Nephron (organoid): ENCODE results near the gene NAA10.

Experiments used
- H3K27ac Mint-ChIP-seq, 3 experiments: 2 replicates each; pipeline ENCODE4 v1.8.0; 2020; ENCODE audit warnings: mixed read lengths in 3 of 3, mild to moderate bottlenecking in 2 of 3, moderate library complexity in 1 of 3
- H3K27me3 Mint-ChIP-seq: 2 replicates; pipeline ENCODE4 v1.8.0; 2021; ENCODE audit warnings: low read depth, mild to moderate bottlenecking, moderate library complexity, mixed read lengths
- H3K36me3 Mint-ChIP-seq: 2 replicates; pipeline ENCODE4 v1.8.0; 2020; ENCODE audit warnings: low read depth, mixed read lengths
- H3K4me1 Mint-ChIP-seq: 2 replicates; pipeline ENCODE4 v1.8.0; 2020; ENCODE audit warnings: mixed read lengths
- H3K4me3 Mint-ChIP-seq, 3 experiments: 2 replicates each; pipeline ENCODE4 v1.8.0; 2020; ENCODE audit warnings: mild to moderate bottlenecking in 3 of 3, mixed read lengths in 3 of 3, moderate library complexity in 2 of 3
- H3K9me3 Mint-ChIP-seq: 2 replicates; pipeline ENCODE4 v1.8.0; 2020; ENCODE audit warnings: mixed read lengths
- TF ChIP-seq, protein P1 (sequence below), 3 experiments: fragments of 200-600 bp; sonication (generic); IDR thresholded peaks; one replicate each; pipeline ENCODE4 v1.5.0; 2021; ENCODE audit warnings: antibody characterized with exemption in 3 of 3; ENCODE audit not compliant: unreplicated experiment in 3 of 3

Gene NAA10

DNA sequence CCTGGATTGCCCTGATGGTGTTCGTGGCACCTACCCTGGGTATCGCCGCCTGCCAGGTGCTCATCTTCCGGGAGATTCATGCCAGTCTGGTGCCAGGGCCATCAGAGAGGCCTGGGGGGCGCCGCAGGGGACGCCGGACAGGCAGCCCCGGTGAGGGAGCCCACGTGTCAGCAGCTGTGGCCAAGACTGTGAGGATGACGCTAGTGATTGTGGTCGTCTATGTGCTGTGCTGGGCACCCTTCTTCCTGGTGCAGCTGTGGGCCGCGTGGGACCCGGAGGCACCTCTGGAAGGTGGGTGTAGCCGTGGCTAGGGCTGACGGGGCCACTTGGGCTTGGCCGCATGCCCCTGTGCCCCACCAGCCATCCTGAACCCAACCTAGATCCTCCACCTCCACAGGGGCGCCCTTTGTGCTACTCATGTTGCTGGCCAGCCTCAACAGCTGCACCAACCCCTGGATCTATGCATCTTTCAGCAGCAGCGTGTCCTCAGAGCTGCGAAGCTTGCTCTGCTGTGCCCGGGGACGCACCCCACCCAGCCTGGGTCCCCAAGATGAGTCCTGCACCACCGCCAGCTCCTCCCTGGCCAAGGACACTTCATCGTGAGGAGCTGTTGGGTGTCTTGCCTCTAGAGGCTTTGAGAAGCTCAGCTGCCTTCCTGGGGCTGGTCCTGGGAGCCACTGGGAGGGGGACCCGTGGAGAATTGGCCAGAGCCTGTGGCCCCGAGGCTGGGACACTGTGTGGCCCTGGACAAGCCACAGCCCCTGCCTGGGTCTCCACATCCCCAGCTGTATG is 28.5 kb downstream of the NAA10 start:
- no peaks in the 10 kb centered on the region for H3K36me3 Mint-ChIP-seq
- H3K4me3 Mint-ChIP-seq: no peak overlapping the region

DNA sequence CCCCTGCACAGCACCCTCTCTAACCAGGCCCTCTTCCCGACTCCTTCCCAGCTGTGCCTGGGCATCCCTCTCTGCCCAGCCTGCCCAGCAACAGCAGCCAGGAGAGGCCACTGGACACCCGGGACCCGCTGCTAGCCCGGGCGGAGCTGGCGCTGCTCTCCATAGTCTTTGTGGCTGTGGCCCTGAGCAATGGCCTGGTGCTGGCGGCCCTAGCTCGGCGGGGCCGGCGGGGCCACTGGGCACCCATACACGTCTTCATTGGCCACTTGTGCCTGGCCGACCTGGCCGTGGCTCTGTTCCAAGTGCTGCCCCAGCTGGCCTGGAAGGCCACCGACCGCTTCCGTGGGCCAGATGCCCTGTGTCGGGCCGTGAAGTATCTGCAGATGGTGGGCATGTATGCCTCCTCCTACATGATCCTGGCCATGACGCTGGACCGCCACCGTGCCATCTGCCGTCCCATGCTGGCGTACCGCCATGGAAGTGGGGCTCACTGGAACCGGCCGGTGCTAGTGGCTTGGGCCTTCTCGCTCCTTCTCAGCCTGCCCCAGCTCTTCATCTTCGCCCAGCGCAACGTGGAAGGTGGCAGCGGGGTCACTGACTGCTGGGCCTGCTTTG is 29.2 kb downstream of the NAA10 start:
- Mint-ChIP-seq H3K27ac (no peak overlapping the region), H3K9me3 (peaks cover 5% of the 10 kb centered on the region)

More for the DNA sequence above, 28.5 kb downstream of the NAA10 start:
- Mint-ChIP-seq H3K9me3 (peaks cover 3% of the 10 kb centered on the region), H3K27me3 (no peaks in the 10 kb centered on the region), H3K4me1 (peaks cover 8% of the 10 kb centered on the region), H3K27ac (no peak overlapping the region)
- TF ChIP-seq, protein P1, sequence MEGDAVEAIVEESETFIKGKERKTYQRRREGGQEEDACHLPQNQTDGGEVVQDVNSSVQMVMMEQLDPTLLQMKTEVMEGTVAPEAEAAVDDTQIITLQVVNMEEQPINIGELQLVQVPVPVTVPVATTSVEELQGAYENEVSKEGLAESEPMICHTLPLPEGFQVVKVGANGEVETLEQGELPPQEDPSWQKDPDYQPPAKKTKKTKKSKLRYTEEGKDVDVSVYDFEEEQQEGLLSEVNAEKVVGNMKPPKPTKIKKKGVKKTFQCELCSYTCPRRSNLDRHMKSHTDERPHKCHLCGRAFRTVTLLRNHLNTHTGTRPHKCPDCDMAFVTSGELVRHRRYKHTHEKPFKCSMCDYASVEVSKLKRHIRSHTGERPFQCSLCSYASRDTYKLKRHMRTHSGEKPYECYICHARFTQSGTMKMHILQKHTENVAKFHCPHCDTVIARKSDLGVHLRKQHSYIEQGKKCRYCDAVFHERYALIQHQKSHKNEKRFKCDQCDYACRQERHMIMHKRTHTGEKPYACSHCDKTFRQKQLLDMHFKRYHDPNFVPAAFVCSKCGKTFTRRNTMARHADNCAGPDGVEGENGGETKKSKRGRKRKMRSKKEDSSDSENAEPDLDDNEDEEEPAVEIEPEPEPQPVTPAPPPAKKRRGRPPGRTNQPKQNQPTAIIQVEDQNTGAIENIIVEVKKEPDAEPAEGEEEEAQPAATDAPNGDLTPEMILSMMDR (IDR thresholded peaks at IDR 0.05; ENCODE audit: unreplicated experiment in 3 of 3): no peak

DNA sequence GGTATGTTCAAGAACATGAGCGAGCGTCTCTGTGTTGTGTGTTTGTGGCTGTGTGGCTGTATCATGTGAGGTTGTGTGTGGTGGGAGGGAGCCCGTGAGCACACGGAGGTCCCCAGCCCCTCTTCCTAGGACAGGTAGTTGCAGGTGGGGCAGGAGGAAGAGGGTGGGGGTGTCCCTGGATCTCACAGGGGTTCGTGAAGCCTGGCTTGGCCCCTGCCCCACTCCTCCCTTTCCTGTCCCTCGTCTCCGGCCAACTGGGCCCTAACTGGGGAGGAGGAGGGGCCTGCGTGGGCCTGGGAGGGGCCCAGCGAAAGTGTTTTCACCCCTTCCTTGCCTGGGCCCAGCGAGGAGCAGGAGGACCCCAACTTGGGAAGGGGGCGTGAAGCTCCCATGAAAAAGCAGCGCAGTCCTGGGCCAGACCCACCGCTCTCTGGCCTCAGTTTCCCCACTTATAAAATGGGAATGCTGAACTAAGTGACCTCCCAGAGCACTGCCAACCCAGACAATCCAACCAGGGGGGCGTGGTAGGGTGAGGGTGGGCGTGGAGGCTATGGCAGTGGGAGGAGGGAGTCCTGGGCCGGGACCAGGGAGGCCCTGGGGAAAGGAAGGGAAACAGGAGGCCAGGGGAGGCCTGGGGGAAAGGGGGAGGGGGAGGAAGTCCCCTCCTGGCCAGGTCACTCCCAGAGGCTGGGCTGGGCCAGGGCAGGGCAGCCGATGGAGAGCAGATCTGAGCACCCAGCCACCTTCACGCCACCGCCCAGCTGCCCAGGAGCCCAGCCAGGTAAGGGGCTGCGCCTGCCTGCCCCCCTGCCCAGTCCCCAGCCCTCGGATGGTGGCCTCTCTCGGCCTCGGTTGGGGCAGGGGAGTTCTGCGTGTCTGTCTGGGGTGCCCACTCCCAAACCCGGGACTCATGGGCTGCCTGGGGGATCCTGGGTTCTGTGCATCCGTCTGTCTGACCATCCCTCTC is 30.6 kb downstream of the NAA10 start, which contains the start of gene AVPR2:
AVPR2 (plus strand) TSS at position 683 of the 967 bp plus-strand sequence. CDS start 473 bp downstream, outside the sequence.
- no peaks in the 10 kb centered on the region for H3K36me3 Mint-ChIP-seq
- no peak within 1 kb of the TSS for H3K27ac Mint-ChIP-seq
- no peaks in the 10 kb centered on the region for H3K27me3 Mint-ChIP-seq
- H3K4me3 Mint-ChIP-seq: peak within 1 kb of the TSS in 1 of 3 experiments; percentile 32
- peaks cover 17% of the 10 kb centered on the region for H3K4me1 Mint-ChIP-seq
- TF ChIP-seq, protein P1 (IDR thresholded peaks at IDR 0.05; ENCODE audit: unreplicated experiment in 3 of 3): no peak
- peaks cover 6% of the 10 kb centered on the region for H3K9me3 Mint-ChIP-seq

More for the DNA sequence above, 29.2 kb downstream of the NAA10 start:
- H3K36me3 Mint-ChIP-seq: no peaks in the 10 kb centered on the region
- no peak overlapping the region for H3K4me3 Mint-ChIP-seq
- H3K27me3 Mint-ChIP-seq: no peaks in the 10 kb centered on the region
- H3K4me1 Mint-ChIP-seq: peaks cover 15% of the 10 kb centered on the region
- TF ChIP-seq, protein P1 (IDR thresholded peaks at IDR 0.05; ENCODE audit: unreplicated experiment in 3 of 3): no peak

DNA sequence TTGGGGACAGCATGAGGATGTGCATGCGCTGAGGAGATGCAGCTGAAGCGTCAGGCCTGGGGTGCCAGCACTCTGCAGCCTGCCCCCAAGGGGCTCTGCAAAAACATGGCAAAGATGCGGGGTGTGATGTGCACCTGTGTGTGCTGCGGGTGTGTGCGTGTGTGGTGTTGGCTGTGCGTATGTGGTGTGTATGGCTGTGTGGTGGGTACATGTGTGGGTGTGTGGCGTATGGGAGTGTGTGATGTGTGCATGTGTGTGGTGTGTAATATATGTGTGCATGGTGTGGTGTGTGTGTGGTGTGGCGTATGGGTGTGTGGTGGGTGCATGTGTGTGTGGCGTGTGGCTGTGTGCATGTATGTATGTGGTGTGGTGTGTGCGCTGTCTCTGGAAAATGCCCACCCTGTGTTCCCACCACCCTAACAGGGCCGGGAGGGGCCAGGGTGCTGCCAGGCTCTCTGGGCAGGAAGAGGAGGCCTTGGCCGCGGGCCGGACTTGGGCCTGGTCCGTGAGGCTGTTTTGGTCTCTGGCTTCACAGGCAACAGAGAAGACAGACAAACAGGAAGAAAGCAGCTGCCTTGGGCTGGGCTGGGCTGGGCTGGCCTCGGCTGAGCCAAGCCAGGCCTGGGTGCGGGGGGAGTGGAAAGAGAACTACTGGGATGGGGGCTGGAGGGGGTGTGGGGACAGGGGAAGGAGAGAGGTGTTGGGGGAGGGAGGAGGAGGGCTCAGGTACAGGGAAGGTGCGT is 31.4 kb downstream of the NAA10 start:
- no peaks in the 10 kb centered on the region for H3K27me3 Mint-ChIP-seq
- peaks cover 7% of the 10 kb centered on the region for H3K9me3 Mint-ChIP-seq
- peaks cover 17% of the 10 kb centered on the region for H3K4me1 Mint-ChIP-seq
- no peaks in the 10 kb centered on the region for H3K36me3 Mint-ChIP-seq
- peak overlapping the region in 1 of 3 experiments; percentile 3 for H3K27ac Mint-ChIP-seq
- H3K4me3 Mint-ChIP-seq: no peak overlapping the region
- TF ChIP-seq, protein P1 (IDR thresholded peaks at IDR 0.05; ENCODE audit: unreplicated experiment in 3 of 3): no peak

DNA sequence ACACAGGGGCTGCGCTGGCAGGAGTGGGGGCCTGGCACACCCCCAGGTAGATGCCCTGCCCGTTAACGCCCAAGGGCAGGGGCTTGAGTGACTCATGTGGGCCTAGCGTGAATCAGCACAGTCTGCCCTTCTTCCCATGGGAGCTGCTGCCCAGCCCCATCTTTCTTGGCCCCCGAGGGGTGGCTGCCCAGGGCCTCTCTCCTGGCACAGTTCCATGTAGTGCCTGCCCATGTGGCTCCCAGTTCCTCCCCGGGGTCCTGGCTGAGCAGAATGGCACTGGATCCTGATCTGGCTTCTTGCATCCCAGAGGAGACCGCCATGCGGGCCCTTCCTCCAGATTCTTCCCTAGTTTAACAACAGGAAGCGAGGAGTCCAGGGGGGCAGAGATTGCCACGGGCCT is 32.5 kb downstream of the NAA10 start:
- TF ChIP-seq, protein P1 (IDR thresholded peaks at IDR 0.05; ENCODE audit: unreplicated experiment in 3 of 3): no peak
- Mint-ChIP-seq H3K27me3 (no peaks in the 10 kb centered on the region), H3K4me1 (peaks cover 17% of the 10 kb centered on the region), H3K9me3 (peaks cover 9% of the 10 kb centered on the region), H3K36me3 (no peaks in the 10 kb centered on the region), H3K4me3 (no peak overlapping the region), H3K27ac (no peak overlapping the region)
